Adrenal gland (tissue), 12 donors: Measurements from ENCODE around the gene PLD1. TPM values are rescaled to one million over a fixed set of nuclear protein-coding genes. Genes with fewer than 3 reads are reported as not detected.

Experiments used
- DNase-seq, 7 donors: peaks; one replicate each; pipeline ENCODE4 v3.0.0-alpha.2; 2019 to 2020
- H3K27ac ChIP-seq, 5 donors: fragments of 200-600 bp; sonication (generic) in 4 of 5; 1 replicate in 3 of 5; 2 replicates in 2 of 5; pipeline versions ENCODE4 v1.5.1 to v1.8.0; 2016 to 2020; ENCODE audit warnings: mild to moderate bottlenecking in 1 of 5
- H3K27me3 ChIP-seq: fragments of 200-600 bp; 2 replicates; pipeline ENCODE4 v1.8.0; 2021
- H3K36me3 ChIP-seq, 2 donors: fragments of 200-600 bp; replicated peaks in 1 of 2; 1 replicate in 1 of 2; 2 replicates in 1 of 2; pipeline versions ENCODE4 v1.5.1 to v1.8.0; 2018 to 2022
- H3K4me1 ChIP-seq, 2 donors: fragments of 200-600 bp; replicated peaks in 1 of 2; 1 replicate in 1 of 2; 2 replicates in 1 of 2; pipeline versions ENCODE4 v1.5.1 to v1.8.0; 2018 to 2021
- H3K4me3 ChIP-seq, 4 donors: fragments of 200-600 bp; sonication (generic) in 3 of 4; one replicate each; pipeline ENCODE4 v1.5.1; 2016 to 2018
- H3K9me3 ChIP-seq, 3 donors: fragments of 200-600 bp; sonication (generic) in 1 of 3; replicated peaks in 1 of 3; 1 replicate in 2 of 3; 2 replicates in 1 of 3; pipeline versions ENCODE4 v1.5.1 to v1.8.0; 2016 to 2021
- POLR2A ChIP-seq, 2 donors: fragments of 450-650 bp; IDR thresholded peaks; one replicate each; pipeline ENCODE4 v1.6.1; 2017; ENCODE audit warnings: antibody characterized with exemption in 2 of 2, mild to moderate bottlenecking in 2 of 2, moderate library complexity in 1 of 2
- WGBS, 4 donors: extraction: QIAGEN DNeasy Blood & Tissue Kit in 2 of 4; methylation state at CpG; one replicate each; pipeline versions ENCODE4 v1.1.5 to v1.1.7; 2013 to 2017; 5-methylcytosine and 5-hydroxymethylcytosine counted together
- intact Hi-C, 2 donors: fragments of 100-400 bp; cut with DNase I; formaldehyde crosslinking; loops; one replicate each; pipeline versions ENCODE4 v1.14.1 to v1.15.0; 2022 to 2023
- polyA plus RNA-seq, 3 donors: library from polyadenylated mRNA; stranded (reverse); fragments of 200-250 nt in 2 of 3; fragments of 350-450 nt in 1 of 3; fragmentation: Illumina TruSeq in 1 of 3; extraction: RNeasy Lipid Tissue Mini Kit (QIAGEN cat#74804) in 1 of 3; gene quantifications; one replicate each; pipeline ENCODE4 v1.2.3, GENCODE V29; 2013 to 2014
- total RNA-seq, 9 donors: library from RNA; depleted of rRNA in 4 of 9; stranded (reverse); fragments of >200 nt in 4 of 9; fragments of 120-200 nt in 1 of 9; fragmentation: NEBNext Ultra II Directional in 1 of 9; extraction: Animal tissue kit (Norgen Biotek cat#: 25700) in 1 of 9; gene quantifications; one replicate each; pipeline versions ENCODE4 v1.1.0 to v1.2.4, GENCODE V29; 2013 to 2023
- TF ChIP-seq, protein P1 (sequence below), 6 experiments: fragments of 450-650 bp in 4 of 6; fragments of 200-600 bp in 2 of 6; sonication (generic) in 1 of 6; IDR thresholded peaks; 1 replicate in 5 of 6; 2 replicates in 1 of 6; pipeline versions ENCODE4 v1.5.1 to v1.8.0; 2016 to 2021; ENCODE audit warnings: antibody characterized with exemption in 6 of 6, mild to moderate bottlenecking in 2 of 6, moderate library complexity in 1 of 6
- donor health status: healthy with polysubstance abuse.
- donor health status: Bipolar disorder and iron deficiency.
- donor health status: DM: yes; HTN: yes; CAD: no.
- donor health status: DM: no; HTN: no; CAD: no.
- donor health status: DM: no; HTN: no; CAD: no.
- donor health status: DM: yes; HTN: yes; CAD: no.

Gene PLD1
- total and polyA plus RNA-seq, 12 donors: 25.7 to 178 (median 94.5) TPM

DNA sequence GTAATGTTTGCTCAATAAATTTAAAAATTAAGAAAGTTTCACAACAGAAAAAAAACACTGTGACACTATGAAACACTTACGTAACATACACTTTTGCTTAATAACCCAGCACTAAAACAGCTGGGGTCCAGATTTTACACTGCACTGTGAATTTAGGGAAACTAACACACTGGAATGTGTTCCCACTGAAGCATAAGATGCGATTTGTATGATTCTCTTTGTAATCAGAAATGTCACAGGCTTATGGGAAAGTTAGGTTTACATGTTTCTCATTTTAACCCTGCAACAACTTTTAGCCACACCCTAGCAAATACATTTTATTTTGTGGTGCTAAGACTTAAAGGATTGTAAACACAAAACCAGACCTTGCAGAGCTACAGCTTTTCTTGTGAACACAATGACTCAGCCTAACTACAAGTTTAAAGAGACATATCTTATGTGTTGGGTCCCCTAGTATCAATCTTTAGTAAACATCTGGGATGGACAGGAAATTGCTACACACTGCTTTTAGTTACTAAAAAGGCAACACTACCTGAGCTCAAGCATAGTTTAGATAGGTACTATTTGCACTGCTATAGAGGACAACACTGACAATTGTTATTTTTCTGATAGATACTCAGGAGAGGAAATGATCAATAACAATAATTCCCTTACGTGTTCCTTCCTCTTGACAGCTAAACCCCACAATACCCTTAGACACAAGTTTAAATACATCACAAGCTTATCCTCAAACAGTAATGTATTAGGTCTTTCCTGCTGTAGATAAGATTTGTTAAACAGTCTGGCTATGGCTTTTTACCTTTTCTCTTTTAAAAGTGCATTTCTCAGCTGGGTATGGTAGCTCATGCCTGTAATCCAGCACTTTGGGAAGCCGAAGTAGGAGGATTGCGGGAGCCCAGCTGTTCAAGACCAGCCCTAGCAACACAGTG, 3.8 kb downstream of the PLD1 start:
- no peak overlapping the region for H3K4me3 ChIP-seq
- no peaks in the 10 kb centered on the region for H3K9me3 ChIP-seq
- TF ChIP-seq, protein P1, sequence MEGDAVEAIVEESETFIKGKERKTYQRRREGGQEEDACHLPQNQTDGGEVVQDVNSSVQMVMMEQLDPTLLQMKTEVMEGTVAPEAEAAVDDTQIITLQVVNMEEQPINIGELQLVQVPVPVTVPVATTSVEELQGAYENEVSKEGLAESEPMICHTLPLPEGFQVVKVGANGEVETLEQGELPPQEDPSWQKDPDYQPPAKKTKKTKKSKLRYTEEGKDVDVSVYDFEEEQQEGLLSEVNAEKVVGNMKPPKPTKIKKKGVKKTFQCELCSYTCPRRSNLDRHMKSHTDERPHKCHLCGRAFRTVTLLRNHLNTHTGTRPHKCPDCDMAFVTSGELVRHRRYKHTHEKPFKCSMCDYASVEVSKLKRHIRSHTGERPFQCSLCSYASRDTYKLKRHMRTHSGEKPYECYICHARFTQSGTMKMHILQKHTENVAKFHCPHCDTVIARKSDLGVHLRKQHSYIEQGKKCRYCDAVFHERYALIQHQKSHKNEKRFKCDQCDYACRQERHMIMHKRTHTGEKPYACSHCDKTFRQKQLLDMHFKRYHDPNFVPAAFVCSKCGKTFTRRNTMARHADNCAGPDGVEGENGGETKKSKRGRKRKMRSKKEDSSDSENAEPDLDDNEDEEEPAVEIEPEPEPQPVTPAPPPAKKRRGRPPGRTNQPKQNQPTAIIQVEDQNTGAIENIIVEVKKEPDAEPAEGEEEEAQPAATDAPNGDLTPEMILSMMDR (IDR thresholded peaks at IDR 0.05): no peak
- TF ChIP-seq POLR2A (IDR thresholded peaks at IDR 0.05): no peak
- H3K27me3 ChIP-seq: no peaks in the 10 kb centered on the region
- no peaks in the 10 kb centered on the region for H3K36me3 ChIP-seq
- peak overlapping the region in 2 of 5 donors; percentile 63 to 80 for H3K27ac ChIP-seq
- intact Hi-C loops: no loop called here
- DNase-seq: no peak
- WGBS, 4 donors: 53 to 72% (median 61%) methylated on average over 5 of the region's 5 CpGs
- peaks cover 0 to 66% of the 10 kb centered on the region in 2 donors for H3K4me1 ChIP-seq

DNA sequence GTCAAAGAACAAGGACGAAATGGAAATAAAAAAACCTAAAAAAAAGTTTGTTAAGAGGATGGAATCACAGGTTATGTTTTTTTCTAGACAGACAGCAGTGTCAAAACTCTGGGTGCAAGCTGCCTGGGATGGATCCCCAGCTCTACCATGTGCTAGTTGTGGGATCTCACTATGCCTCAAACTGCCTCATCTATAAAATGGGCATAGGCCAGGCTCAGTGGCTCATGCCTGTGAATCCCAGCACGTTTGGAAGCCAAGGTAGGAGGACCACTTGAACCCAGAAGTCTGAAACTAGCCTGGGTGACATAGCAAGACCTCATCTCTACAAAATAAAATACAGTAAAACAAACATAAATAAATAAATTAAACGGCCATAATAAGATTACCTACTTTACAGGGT, 4.6 kb downstream of the PLD1 start:
- Histone ChIP-seq H3K27ac (peak overlapping the region; percentile 6 to 80 (median 39)), H3K36me3 (no peaks in the 10 kb centered on the region), H3K4me3 (no peak overlapping the region), H3K27me3 (no peaks in the 10 kb centered on the region), H3K9me3 (no peaks in the 10 kb centered on the region), H3K4me1 (peaks cover 0 to 65% of the 10 kb centered on the region in 2 donors)
- 52 to 56% (median 54%) methylated on average over 3 of the region's 3 CpGs for WGBS, 4 donors
- no peak for DNase-seq
- TF ChIP-seq, protein P1 (IDR thresholded peaks at IDR 0.05): no peak
- TF ChIP-seq POLR2A (IDR thresholded peaks at IDR 0.05): no peak
- intact Hi-C loops: no loop called here

DNA sequence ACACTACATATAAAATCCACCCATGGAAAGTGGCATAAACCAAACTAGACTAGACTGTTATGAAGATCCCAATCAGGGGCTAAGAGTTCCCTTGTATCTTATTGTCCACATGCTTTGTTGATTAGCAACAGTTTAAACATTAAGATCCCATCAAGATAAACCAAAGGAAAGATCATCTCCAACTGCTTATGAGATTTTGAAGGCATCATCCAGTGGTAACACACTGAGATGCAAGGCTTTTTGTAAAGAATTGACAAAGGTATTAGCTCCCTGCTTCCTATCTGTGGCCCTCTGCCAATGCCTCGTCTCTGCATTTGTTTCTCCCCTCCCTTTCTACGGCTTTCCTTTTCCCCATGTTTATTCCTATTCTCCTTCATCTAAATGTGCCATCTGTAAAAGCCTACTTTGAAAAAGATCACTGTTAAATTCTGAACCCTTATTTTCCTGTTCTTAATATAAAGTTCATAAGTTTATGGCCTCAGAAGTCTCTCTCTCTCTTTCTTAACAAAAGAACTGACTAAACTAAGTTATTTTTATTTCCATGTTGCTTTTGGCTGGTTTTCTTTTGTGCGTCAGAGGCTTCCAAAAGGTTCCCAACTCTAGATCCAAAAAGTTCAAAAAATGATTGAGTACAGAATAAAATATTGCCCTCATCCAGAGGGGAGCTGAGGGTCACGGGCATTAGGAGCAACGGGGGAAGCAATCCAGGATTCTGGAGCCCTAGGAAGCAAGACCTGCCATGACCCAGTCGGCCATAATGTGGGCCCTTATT, 5.5 kb downstream of the PLD1 start:
- H3K4me1 ChIP-seq: peaks cover 0 to 62% of the 10 kb centered on the region in 2 donors
- intact Hi-C loops: no loop called here
- WGBS, 4 donors: 25 to 35% (median 32%) methylated on average over 6 of the region's 6 CpGs

More for the DNA sequence above, 5.5 kb downstream of the PLD1 start:
- no peaks in the 10 kb centered on the region for H3K27me3 ChIP-seq
- peak in 6 of 7 donors; percentile 31 to 62 (median 40) for DNase-seq
- H3K9me3 ChIP-seq: no peaks in the 10 kb centered on the region
- H3K36me3 ChIP-seq: no peaks in the 10 kb centered on the region
- TF ChIP-seq POLR2A (IDR thresholded peaks at IDR 0.05): no peak
- TF ChIP-seq, protein P1 (IDR thresholded peaks at IDR 0.05): no peak
- no peak overlapping the region for H3K4me3 ChIP-seq
- peak overlapping the region; percentile 6 to 80 (median 39) for H3K27ac ChIP-seq
